Measurements from ENCODE around the gene MAPKAP1.
A peak's percentile ranks its signal among the peaks of the same experiment; 100 is the strongest.

Gene MAPKAP1

GRCh38 chr9:125603478-125604021 is 103.5 kb downstream of the MAPKAP1 start:
- no peaks in the 10 kb centered on the region for H3K27me3 ChIP-seq (ENCODE audit: insufficient read depth, low read length, poor library complexity)
- peaks cover 20% of the 10 kb centered on the region; the same call in 1 of the 2 replicates for H3K79me2 ChIP-seq (ENCODE audit: insufficient read depth, low read length)
- DNase-seq (no peak), ATAC-seq (ENCODE audit: insufficient read depth, low read depth) (no peak)
- TF ChIP-seq CTCF (IDR thresholded peaks at IDR 0.05; ENCODE audit: borderline replicate concordance, extremely low read depth, low read length, poor library complexity, severe bottlenecking) (no peak), EZH2 (IDR thresholded peaks at IDR 0.05; ENCODE audit: borderline replicate concordance, low read depth, low read length, severe bottlenecking) (no peak)
- no peak overlapping the region for H3K4me3 ChIP-seq (ENCODE audit: low read depth in 1 of 2, low read length in 2 of 2)
- no peaks in the 10 kb centered on the region for H3K36me3 ChIP-seq (ENCODE audit: insufficient read depth, low read length)
- H3K27ac ChIP-seq (ENCODE audit: low read length): no peak overlapping the region
- H3K9me3 ChIP-seq (ENCODE audit: insufficient read depth, low read length, severe bottlenecking): no peaks in the 10 kb centered on the region
- no peak overlapping the region for H2AFZ ChIP-seq (ENCODE audit: low read depth, low read length)
- peaks cover 8% of the 10 kb centered on the region; the same call in 1 of the 2 replicates for H4K20me1 ChIP-seq (ENCODE audit: insufficient read depth, low read length)
- no peak overlapping the region for H3K4me2 ChIP-seq (ENCODE audit: insufficient read depth, low read length)
- H3K9ac ChIP-seq (ENCODE audit: low read depth, low read length): no peak overlapping the region
- no peaks in the 10 kb centered on the region for H3K4me1 ChIP-seq (ENCODE audit: insufficient read depth, low read length)

GRCh38 chr9:125601961-125602360 is 105.0 kb downstream of the MAPKAP1 start:
- Histone ChIP-seq H3K27ac (ENCODE audit: low read length) (no peak overlapping the region), H3K4me3 (ENCODE audit: low read depth in 1 of 2, low read length in 2 of 2) (no peak overlapping the region), H3K4me1 (ENCODE audit: insufficient read depth, low read length) (no peaks in the 10 kb centered on the region), H3K9me3 (ENCODE audit: insufficient read depth, low read length, severe bottlenecking) (no peaks in the 10 kb centered on the region), H2AFZ (ENCODE audit: low read depth, low read length) (no peak overlapping the region), H3K27me3 (ENCODE audit: insufficient read depth, low read length, poor library complexity) (no peaks in the 10 kb centered on the region), H4K20me1 (ENCODE audit: insufficient read depth, low read length) (peaks cover 8% of the 10 kb centered on the region; the same call in 1 of the 2 replicates), H3K4me2 (ENCODE audit: insufficient read depth, low read length) (no peak overlapping the region), H3K9ac (ENCODE audit: low read depth, low read length) (no peak overlapping the region), H3K79me2 (ENCODE audit: insufficient read depth, low read length) (peaks cover 20% of the 10 kb centered on the region; the same call in 1 of the 2 replicates), H3K36me3 (ENCODE audit: insufficient read depth, low read length) (no peaks in the 10 kb centered on the region)
- DNase-seq: no peak
- no peak for ATAC-seq (ENCODE audit: insufficient read depth, low read depth)
- TF ChIP-seq EZH2 (IDR thresholded peaks at IDR 0.05; ENCODE audit: borderline replicate concordance, low read depth, low read length, severe bottlenecking) (no peak), CTCF (IDR thresholded peaks at IDR 0.05; ENCODE audit: borderline replicate concordance, extremely low read depth, low read length, poor library complexity, severe bottlenecking) (peak; percentile 4)

- peaks cover 15% of the 10 kb centered on the region; the same call in 1 of the 2 replicates for H3K79me2 ChIP-seq (ENCODE audit: insufficient read depth, low read length)
- DNase-seq: no peak
- no peak for TF ChIP-seq CTCF (IDR thresholded peaks at IDR 0.05; ENCODE audit: borderline replicate concordance, extremely low read depth, low read length, poor library complexity, severe bottlenecking)
- no peak for TF ChIP-seq EZH2 (IDR thresholded peaks at IDR 0.05; ENCODE audit: borderline replicate concordance, low read depth, low read length, severe bottlenecking)
Observed at GRCh38 chr9:125600194-125600593, 106.8 kb downstream of the MAPKAP1 start.

More at GRCh38 chr9:125600194-125600593, 106.8 kb downstream of the MAPKAP1 start:
- H3K4me3 ChIP-seq (ENCODE audit: low read depth in 1 of 2, low read length in 2 of 2): no peak overlapping the region
- no peak overlapping the region for H3K4me2 ChIP-seq (ENCODE audit: insufficient read depth, low read length)
- no peak for ATAC-seq (ENCODE audit: insufficient read depth, low read depth)
- no peaks in the 10 kb centered on the region for H3K4me1 ChIP-seq (ENCODE audit: insufficient read depth, low read length)
- H4K20me1 ChIP-seq (ENCODE audit: insufficient read depth, low read length): peaks cover 3% of the 10 kb centered on the region; the same call in 1 of the 2 replicates
- H3K27me3 ChIP-seq (ENCODE audit: insufficient read depth, low read length, poor library complexity): no peaks in the 10 kb centered on the region
- H3K27ac ChIP-seq (ENCODE audit: low read length): no peak overlapping the region
- H3K9me3 ChIP-seq (ENCODE audit: insufficient read depth, low read length, severe bottlenecking): no peaks in the 10 kb centered on the region
- H3K36me3 ChIP-seq (ENCODE audit: insufficient read depth, low read length): no peaks in the 10 kb centered on the region
- H2AFZ ChIP-seq (ENCODE audit: low read depth, low read length): no peak overlapping the region
- H3K9ac ChIP-seq (ENCODE audit: low read depth, low read length): no peak overlapping the region

All from DND-41 (cell line).